GM12878 (cell line): ENCODE measurements around the gene STK32B. TPM values are rescaled to one million over a fixed set of nuclear protein-coding genes. Genes with fewer than 3 reads are reported as not detected.

Experiments used
- ATAC-seq: fragments of 200-7000 bp; cut with Tn5 transposase; 3 replicates; pipeline ENCODE4 v1.9.1; 2020; ENCODE audit warnings: mild to moderate bottlenecking, moderate library complexity
- BruUV-seq: library from RNA; stranded (reverse); fragments of 400-500 nt; replicated peaks from 2 replicates; lab custom pipeline; 2021; lab: Mats Ljungman, UMichigan
- CTCF ChIA-PET: fragments of 300-600 bp; sonication (Branson Sonifier 250); formaldehyde crosslinking; extraction: SDS; loops from one replicate; lab custom pipeline; 2021; ENCODE audit warnings: inconsistent platforms; lab: Yijun Ruan, JAX
- POLR2A ChIA-PET: fragments of 350-600 bp; formaldehyde crosslinking; extraction: SDS; loops from one replicate; lab custom pipeline; 2021; ENCODE audit warnings: inconsistent platforms; lab: Charles Lee
- RAD21 ChIA-PET: fragments of 300-600 bp; sonication (Branson Sonifier 250); formaldehyde crosslinking; loops from one replicate; lab custom pipeline; 2023; ENCODE audit warnings: antibody characterized with exemption; ENCODE audit not compliant: unreplicated experiment; lab: Charles Lee
- SMC1A ChIA-PET: fragments of 300-600 bp; sonication (Branson Sonifier 250); formaldehyde crosslinking; loops from one replicate; lab custom pipeline; 2023; ENCODE audit not compliant: unreplicated experiment, uncharacterized antibody; lab: Charles Lee
- DNase-seq: peaks from one replicate; pipeline ENCODE4 v3.0.0-alpha.2; 2011; ENCODE audit warnings: low read depth, low spot score
- FAIRE-seq: peaks from 3 replicates; lab custom pipeline; 2011; peaks lifted over from hg19 to GRCh38; lab: Jason Lieb, UNC
- H2AFZ ChIP-seq: 2 replicates; pipeline ENCODE4 v1.6.0; 2011; ENCODE audit warnings: low read depth, low read length, control low read depth; ENCODE audit not compliant: control insufficient read depth
- H3K27ac ChIP-seq: 2 replicates; pipeline ENCODE4 v1.5.1; 2011; ENCODE audit warnings: control low read depth; ENCODE audit not compliant: control insufficient read depth, insufficient read depth
- H3K27me3 ChIP-seq, 2 experiments: replicated peaks in 1 of 2; 2 replicates each; pipeline versions ENCODE4 v1.6.0 to v1.6.1; 2011; ENCODE audit warnings: low read length in 1 of 2; ENCODE audit not compliant: control insufficient read depth in 2 of 2, insufficient read depth in 2 of 2
- H3K36me3 ChIP-seq, 2 experiments: 2 replicates each; pipeline ENCODE4 v1.5.1; 2011; ENCODE audit warnings: low read length in 1 of 2; ENCODE audit not compliant: control insufficient read depth in 2 of 2, insufficient read depth in 2 of 2
- H3K4me1 ChIP-seq: 2 replicates; pipeline ENCODE4 v1.6.1; 2011; ENCODE audit warnings: mild to moderate bottlenecking, low read length, moderate library complexity, mixed read lengths; ENCODE audit not compliant: control insufficient read depth, insufficient read depth
- H3K4me2 ChIP-seq: 2 replicates; pipeline ENCODE4 v1.6.0; 2011; ENCODE audit warnings: control low read depth; ENCODE audit not compliant: control insufficient read depth, insufficient read depth
- H3K4me3 ChIP-seq: fragments of 200-600 bp; sonication (generic); 2 replicates; pipeline ENCODE4 v1.5.1; 2016
- H3K79me2 ChIP-seq: 2 replicates; pipeline ENCODE4 v1.6.0; 2011; ENCODE audit warnings: low read length; ENCODE audit not compliant: control insufficient read depth, insufficient read depth
- H3K9ac ChIP-seq: 2 replicates; pipeline ENCODE4 v1.8.0; 2011; ENCODE audit warnings: low read length, control low read depth, mixed read lengths; ENCODE audit not compliant: control insufficient read depth, insufficient read depth
- H3K9me3 ChIP-seq: replicated peaks from 3 replicates; pipeline ENCODE4 v1.5.1; 2011; ENCODE audit warnings: mild to moderate bottlenecking, low read length; ENCODE audit not compliant: control insufficient read depth, insufficient read depth
- H4K20me1 ChIP-seq: 2 replicates; pipeline ENCODE4 v1.6.0; 2011; ENCODE audit not compliant: control insufficient read depth, insufficient read depth
- BHLHE40 ChIP-seq, 2 experiments: fragments of 450-650 bp in 1 of 2; IDR thresholded peaks; 2 replicates each; pipeline ENCODE4 v1.6.1; 2011 to 2017; ENCODE audit warnings: low read depth in 2 of 2, borderline replicate concordance in 1 of 2, improper control_type of control experiment in 1 of 2, low read length in 1 of 2, mild to moderate bottlenecking in 1 of 2
- CBFB ChIP-seq: IDR thresholded peaks from 2 replicates; pipeline ENCODE4 v1.6.1; 2016; ENCODE audit warnings: antibody characterized with exemption, low read depth
- FOXK2 ChIP-seq: fragments of 450-650 bp; IDR thresholded peaks from 2 replicates; pipeline ENCODE4 v1.6.1; 2017; ENCODE audit warnings: mild to moderate bottlenecking, moderate library complexity
- NFYB ChIP-seq: IDR thresholded peaks from 2 replicates; pipeline ENCODE4 v1.6.1; 2011; ENCODE audit warnings: low read depth, mild to moderate bottlenecking, low read length, improper control_type of control experiment, moderate library complexity; ENCODE audit not compliant: insufficient read depth
- POLR2AphosphoS2 ChIP-seq: IDR thresholded peaks from 2 replicates; pipeline ENCODE4 v1.6.1; 2011; ENCODE audit warnings: low read depth, mild to moderate bottlenecking, low read length, improper control_type of control experiment, moderate library complexity
- SIN3A ChIP-seq: IDR thresholded peaks from 2 replicates; pipeline ENCODE4 v1.6.1; 2012; ENCODE audit warnings: low read depth, low read length, improper control_type of control experiment
- YBX1 ChIP-seq: fragments of 450-650 bp; IDR thresholded peaks from 2 replicates; pipeline ENCODE4 v1.6.1; 2016; ENCODE audit warnings: antibody characterized with exemption
- ZZZ3 ChIP-seq: IDR thresholded peaks from 2 replicates; pipeline ENCODE4 v1.6.1; 2011; ENCODE audit warnings: low read depth; ENCODE audit not compliant: control insufficient read depth, insufficient read length
- WGBS: methylation state at CpG from one replicate; pipeline ENCODE4 v1.1.6; 2016; ENCODE audit warnings: low lambda C conversion rate; ENCODE audit not compliant: insufficient replicate concordance, insufficient coverage; ENCODE audit errors: missing lambda C conversion rate; 5-methylcytosine and 5-hydroxymethylcytosine counted together
- in situ Hi-C: fragments of 300-500 bp; cut with MboI; formaldehyde crosslinking; loops from 9 replicates; pipeline ENCODE4 v1.14.3; 2018; ENCODE audit warnings: mixed read lengths
- intact Hi-C: fragments of 100-400 bp; cut with micrococcal nuclease; formaldehyde crosslinking; loops from one replicate; pipeline ENCODE4 v1.14.2; 2022; ENCODE audit not compliant: unreplicated experiment
- polyA plus RNA-seq, 11 experiments: library from polyadenylated mRNA; depleted of rRNA in 4 of 11; unstranded in 6 of 11; stranded (reverse) in 5 of 11; fragments of >200 nt; fragmentation: Nextera tagmentation in 4 of 11; fragmentation: Illumina TruSeq in 1 of 11; extraction: Ambion mirVana in 4 of 11; extraction: Trizol in 1 of 11; gene quantifications; 1 replicate in 1 of 11; 2 replicates in 10 of 11; pipeline versions ENCODE4 v1.2.1 to v1.2.3, GENCODE V29; 2011 to 2016; ENCODE audit warnings: inconsistent platforms in 2 of 11, missing spikeins in 2 of 11, low read depth in 1 of 11
- total RNA-seq, 4 experiments: library from RNA; depleted of rRNA in 3 of 4; stranded (reverse); fragments of >200 nt in 3 of 4; fragmentation: Illumina TruSeq in 1 of 4; extraction: Trizol in 1 of 4; gene quantifications; 2 replicates each; pipeline versions ENCODE4 v1.2.1 to v1.2.3, GENCODE V29; 2013 to 2021
- TF ChIP-seq, protein P1 (sequence below): fragments of 450-650 bp; IDR thresholded peaks from 2 replicates; pipeline ENCODE4 v1.6.1; 2017; ENCODE audit warnings: mild to moderate bottlenecking, moderate library complexity

STK32B gene
- total and polyA plus RNA-seq, 10 of the 15 experiments (the other 5 are each of a cell fraction or from before 2014, with no cell fraction given), result 0.04 to 0.12 (median 0.08) TPM; not detected in 7

DNA sequence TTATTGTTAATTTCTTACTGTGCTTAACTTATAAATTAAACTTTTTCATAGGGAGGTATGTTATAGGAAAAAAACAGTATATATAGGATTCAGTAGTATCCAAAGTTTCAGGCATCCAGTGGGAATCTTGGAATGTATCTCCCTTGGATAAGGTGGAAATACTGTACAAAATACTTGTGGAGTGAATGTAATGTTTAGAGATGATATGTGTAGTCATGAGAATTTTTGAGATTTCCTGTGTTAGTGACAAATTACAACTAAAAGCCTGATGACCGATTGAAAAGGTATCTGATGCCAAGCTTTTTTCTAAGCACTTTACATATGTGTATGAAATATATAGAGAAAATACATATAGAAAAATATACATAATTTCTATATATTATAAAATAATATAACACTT is 69.2 kb downstream of the STK32B start:
- Histone ChIP-seq H4K20me1 (no peaks in the 10 kb centered on the region), H3K36me3 (no peaks in the 10 kb centered on the region), H2AFZ (no peak overlapping the region), H3K4me2 (no peak overlapping the region), H3K79me2 (no peaks in the 10 kb centered on the region), H3K9ac (no peak overlapping the region)
- SMC1A ChIA-PET, result no interaction called here
- in situ Hi-C loops, result no loop called here
- RAD21 ChIA-PET, result no interaction called here
- WGBS, result 50% methylated on average over 1 of the region's 1 CpG
- CTCF ChIA-PET, result interaction anchor here (0.6 kb wide), 1 partner anchor 34 kb away, joined by 3 read pairs; no protein-coding TSS in a partner anchor
- FAIRE-seq, result no peak
- TF ChIP-seq YBX1 (no peak), NFYB (no peak), BHLHE40 (IDR thresholded peaks at IDR 0.05; ENCODE audit: borderline replicate concordance in 1 of 2, low read depth in 2 of 2, low read length in 1 of 2) (no peak), FOXK2 (no peak), POLR2AphosphoS2 (no peak), ZZZ3 (no peak), CBFB (no peak), SIN3A (no peak)
- TF ChIP-seq, protein P1, sequence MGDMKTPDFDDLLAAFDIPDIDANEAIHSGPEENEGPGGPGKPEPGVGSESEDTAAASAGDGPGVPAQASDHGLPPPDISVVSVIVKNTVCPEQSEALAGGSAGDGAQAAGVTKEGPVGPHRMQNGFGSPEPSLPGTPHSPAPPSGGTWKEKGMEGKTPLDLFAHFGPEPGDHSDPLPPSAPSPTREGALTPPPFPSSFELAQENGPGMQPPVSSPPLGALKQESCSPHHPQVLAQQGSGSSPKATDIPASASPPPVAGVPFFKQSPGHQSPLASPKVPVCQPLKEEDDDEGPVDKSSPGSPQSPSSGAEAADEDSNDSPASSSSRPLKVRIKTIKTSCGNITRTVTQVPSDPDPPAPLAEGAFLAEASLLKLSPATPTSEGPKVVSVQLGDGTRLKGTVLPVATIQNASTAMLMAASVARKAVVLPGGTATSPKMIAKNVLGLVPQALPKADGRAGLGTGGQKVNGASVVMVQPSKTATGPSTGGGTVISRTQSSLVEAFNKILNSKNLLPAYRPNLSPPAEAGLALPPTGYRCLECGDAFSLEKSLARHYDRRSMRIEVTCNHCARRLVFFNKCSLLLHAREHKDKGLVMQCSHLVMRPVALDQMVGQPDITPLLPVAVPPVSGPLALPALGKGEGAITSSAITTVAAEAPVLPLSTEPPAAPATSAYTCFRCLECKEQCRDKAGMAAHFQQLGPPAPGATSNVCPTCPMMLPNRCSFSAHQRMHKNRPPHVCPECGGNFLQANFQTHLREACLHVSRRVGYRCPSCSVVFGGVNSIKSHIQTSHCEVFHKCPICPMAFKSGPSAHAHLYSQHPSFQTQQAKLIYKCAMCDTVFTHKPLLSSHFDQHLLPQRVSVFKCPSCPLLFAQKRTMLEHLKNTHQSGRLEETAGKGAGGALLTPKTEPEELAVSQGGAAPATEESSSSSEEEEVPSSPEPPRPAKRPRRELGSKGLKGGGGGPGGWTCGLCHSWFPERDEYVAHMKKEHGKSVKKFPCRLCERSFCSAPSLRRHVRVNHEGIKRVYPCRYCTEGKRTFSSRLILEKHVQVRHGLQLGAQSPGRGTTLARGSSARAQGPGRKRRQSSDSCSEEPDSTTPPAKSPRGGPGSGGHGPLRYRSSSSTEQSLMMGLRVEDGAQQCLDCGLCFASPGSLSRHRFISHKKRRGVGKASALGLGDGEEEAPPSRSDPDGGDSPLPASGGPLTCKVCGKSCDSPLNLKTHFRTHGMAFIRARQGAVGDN, result no peak
- TF ChIP-seq, all 136 proteins: peak for 0
- no peaks in the 10 kb centered on the region for H3K4me1 ChIP-seq
- H3K4me3 ChIP-seq, result no peak overlapping the region
- DNase-seq (no peak), ATAC-seq (no peak)
- intact Hi-C loops, result no loop called here
- no peaks in the 10 kb centered on the region for H3K27me3 ChIP-seq
- BruUV-seq, result no TSS peak
- no peak overlapping the region for H3K27ac ChIP-seq
- no peaks in the 10 kb centered on the region for H3K9me3 ChIP-seq
- POLR2A ChIA-PET, result no interaction called here
